ENCODE results near the gene ATP9B.
"Not testable (repeated sequence)": the region's sequence is repeated elsewhere in the genome, so short reads cannot be mapped to it uniquely, and the experiment has no call there.

Gene ATP9B

GRCh38 chr18:79241755-79242154 lies 172.6 kb downstream of the ATP9B start:
- no peak for DNase-seq (ENCODE audit: low spot score)

GRCh38 chr18:79242246-79242645 lies 173.1 kb downstream of the ATP9B start:
- DNase-seq (ENCODE audit: low spot score), result no peak

- DNase-seq (ENCODE audit: low spot score), result no peak
These were observed 176.4 kb downstream of the ATP9B start for GRCh38 chr18:79245517-79246001.

GRCh38 chr18:79246309-79247108 lies 177.3 kb downstream of the ATP9B start:
- peak; percentile 87 for DNase-seq (ENCODE audit: low spot score)

- peak; percentile 25 for DNase-seq (ENCODE audit: low spot score)
These were observed 179.4 kb downstream of the ATP9B start for GRCh38 chr18:79248495-79249060.

- peak; percentile 27 for DNase-seq (ENCODE audit: low spot score)
These were observed 181.2 kb downstream of the ATP9B start for GRCh38 chr18:79250301-79250981.

GRCh38 chr18:79251021-79251420 lies 181.8 kb downstream of the ATP9B start:
- no peak for DNase-seq (ENCODE audit: low spot score)

GRCh38 chr18:79252904-79253633 lies 183.9 kb downstream of the ATP9B start:
- no peak for DNase-seq (ENCODE audit: low spot score)

- DNase-seq (ENCODE audit: low spot score), result peak; percentile 70
These were observed 188.3 kb downstream of the ATP9B start for GRCh38 chr18:79257480-79257879.

- peak; percentile 68 for DNase-seq (ENCODE audit: low spot score)
These were observed 189.3 kb downstream of the ATP9B start for GRCh38 chr18:79258447-79258846.

GRCh38 chr18:79259218-79259617 lies 190.0 kb downstream of the ATP9B start:
- no peak for DNase-seq (ENCODE audit: low spot score)

GRCh38 chr18:79260023-79260422 lies 190.8 kb downstream of the ATP9B start:
- DNase-seq (ENCODE audit: low spot score), result no peak

- DNase-seq (ENCODE audit: low spot score), result no peak
These were observed 191.3 kb downstream of the ATP9B start for GRCh38 chr18:79260510-79260909.

GRCh38 chr18:79265068-79265467 lies 195.9 kb downstream of the ATP9B start:
- not testable (repeated sequence) for DNase-seq (ENCODE audit: low spot score)

GRCh38 chr18:79271812-79272211 lies 202.6 kb downstream of the ATP9B start:
- not testable (repeated sequence) for DNase-seq (ENCODE audit: low spot score)

- no peak for DNase-seq (ENCODE audit: low spot score)
These were observed 203.7 kb downstream of the ATP9B start for GRCh38 chr18:79272916-79273315.

GRCh38 chr18:79274823-79275222 lies 205.6 kb downstream of the ATP9B start:
- DNase-seq (ENCODE audit: low spot score), result no peak

GRCh38 chr18:79275461-79275860 lies 206.3 kb downstream of the ATP9B start:
- no peak for DNase-seq (ENCODE audit: low spot score)

GRCh38 chr18:79275992-79276391 lies 206.8 kb downstream of the ATP9B start:
- no peak for DNase-seq (ENCODE audit: low spot score)

- no peak for DNase-seq (ENCODE audit: low spot score)
These were observed 209.7 kb downstream of the ATP9B start for GRCh38 chr18:79278896-79279295.

- no peak for DNase-seq (ENCODE audit: low spot score)
These were observed 214.1 kb downstream of the ATP9B start for GRCh38 chr18:79283131-79283810.

GRCh38 chr18:79283929-79284328 lies 214.7 kb downstream of the ATP9B start:
- DNase-seq (ENCODE audit: low spot score), result no peak

Measured in Ammon's horn (tissue), 1 donor.